T-helper 22 cell (primary cell): ENCODE data around the gene NACAD.
"Not testable (repeated sequence)": the region's sequence is repeated elsewhere in the genome, so short reads cannot be mapped to it uniquely, and the experiment has no call there.

Source experiments
- DNase-seq: peaks from one replicate; pipeline ENCODE4 v3.0.0-alpha.2; 2020; ENCODE audit warnings: low read depth

The NACAD gene

DNA sequence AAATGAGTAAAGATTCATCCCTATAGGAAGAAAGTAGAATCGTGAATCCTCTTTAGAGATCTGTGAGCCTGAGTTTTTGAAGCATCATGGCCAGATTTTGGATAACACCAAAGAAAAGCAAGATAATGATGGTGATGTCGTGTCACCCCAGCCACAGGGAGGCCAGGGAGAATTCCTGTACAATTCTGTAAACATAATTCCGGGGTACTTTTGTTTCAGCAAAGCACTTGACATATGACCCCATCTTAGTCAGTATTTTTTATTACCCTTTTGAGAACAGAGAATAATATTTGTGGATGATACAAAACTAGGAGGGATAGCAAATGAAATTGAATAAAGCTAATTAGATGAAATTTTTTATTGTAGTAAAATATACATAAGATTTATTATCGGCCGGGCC lies 33.8 kb downstream of the NACAD start:
- DNase-seq: no peak

GRCh38 chr7:45054442-45054841 lies 34.3 kb downstream of the NACAD start:
- no peak for DNase-seq

GRCh38 chr7:45053941-45054340 lies 34.8 kb downstream of the NACAD start:
- no peak for DNase-seq

DNA sequence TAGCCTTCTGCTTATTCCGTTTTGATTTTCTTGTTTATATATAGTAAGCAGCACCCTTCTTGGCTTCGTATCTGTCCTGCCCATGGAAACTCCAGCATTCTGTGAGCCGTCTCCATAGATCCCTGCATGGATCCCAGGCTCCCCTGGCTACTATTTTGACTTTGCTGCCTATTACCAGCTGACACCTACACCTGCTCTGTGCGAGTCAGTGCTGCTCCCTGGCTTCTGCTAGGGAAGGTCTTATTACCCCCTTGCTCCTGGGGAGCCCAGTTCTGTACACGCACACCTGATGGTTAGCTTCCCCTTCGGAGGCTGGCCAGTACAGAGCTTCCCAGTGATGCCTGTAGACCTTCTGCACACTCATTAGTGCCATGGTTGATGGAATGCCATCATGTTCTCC lies 35.4 kb downstream of the NACAD start:
- no peak for DNase-seq

GRCh38 chr7:45052011-45052410 lies 36.8 kb downstream of the NACAD start:
- DNase-seq: no peak

GRCh38 chr7:45050198-45050597 lies 38.6 kb downstream of the NACAD start:
- DNase-seq: no peak

DNA sequence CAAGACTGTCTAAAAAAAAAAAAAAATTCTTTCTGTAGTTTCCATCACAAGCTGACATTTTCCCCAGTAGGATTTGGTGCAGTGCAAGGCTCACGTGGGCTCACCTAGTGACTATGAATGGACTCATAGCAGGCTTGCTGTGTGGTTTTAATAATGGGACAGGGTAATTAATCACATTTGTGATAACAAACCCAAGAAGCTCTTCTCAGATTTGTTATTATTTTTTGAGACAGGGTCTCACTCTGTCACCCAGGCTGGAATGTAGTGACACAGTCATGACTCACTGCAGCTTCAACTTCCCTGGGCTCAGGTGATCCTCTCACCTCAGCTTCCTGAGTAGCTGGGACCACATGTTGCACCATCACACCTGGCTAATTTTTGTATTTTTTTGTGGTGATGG lies 40.0 kb downstream of the NACAD start:
- no peak for DNase-seq

GRCh38 chr7:45044338-45044737 lies 44.4 kb downstream of the NACAD start:
- DNase-seq: no peak

DNA sequence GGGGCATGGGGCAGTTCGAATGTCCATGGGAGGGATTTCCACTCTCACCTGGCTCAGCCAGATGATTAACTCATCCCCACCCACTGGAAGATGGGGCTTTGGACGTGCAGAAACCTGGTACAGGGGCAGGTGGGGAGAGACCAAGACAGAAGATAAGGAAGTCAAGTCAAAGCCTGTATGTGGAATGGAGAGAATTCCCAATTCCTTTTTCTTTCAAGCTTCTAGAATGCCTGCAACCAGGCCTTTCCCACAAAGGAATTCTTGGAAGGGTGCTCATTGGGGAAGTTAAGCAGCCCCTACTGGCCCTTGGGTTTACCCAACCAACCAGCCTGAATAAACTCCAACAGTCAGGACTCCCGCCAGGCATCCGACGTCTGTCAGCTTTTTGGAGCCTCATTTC lies 49.7 kb downstream of the NACAD start:
- no peak for DNase-seq

GRCh38 chr7:45037876-45038275 lies 50.9 kb downstream of the NACAD start:
- no peak for DNase-seq

DNA sequence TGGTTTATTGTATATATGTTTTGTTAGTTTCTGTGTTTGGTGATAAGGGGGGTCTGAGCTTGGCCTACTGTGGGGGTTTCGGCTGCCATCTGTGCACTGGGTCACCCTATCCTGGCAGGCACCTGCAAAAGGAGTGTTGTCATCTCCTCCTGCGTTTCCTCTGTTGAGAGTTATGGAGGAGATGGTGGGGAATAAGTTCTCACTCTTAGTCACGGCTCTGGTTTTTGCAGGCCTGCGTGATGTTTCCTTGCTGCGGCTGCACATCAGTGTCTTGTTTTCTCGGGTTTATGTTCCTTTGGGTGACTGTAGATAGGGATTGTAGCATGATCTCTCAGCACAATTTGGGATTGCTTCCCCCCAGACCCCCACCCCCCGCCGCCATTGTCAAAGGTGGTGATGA lies 52.0 kb downstream of the NACAD start:
- no peak for DNase-seq

- no peak for DNase-seq
Measured at GRCh38 chr7:45036317-45036716, 52.5 kb downstream of the NACAD start.

DNA sequence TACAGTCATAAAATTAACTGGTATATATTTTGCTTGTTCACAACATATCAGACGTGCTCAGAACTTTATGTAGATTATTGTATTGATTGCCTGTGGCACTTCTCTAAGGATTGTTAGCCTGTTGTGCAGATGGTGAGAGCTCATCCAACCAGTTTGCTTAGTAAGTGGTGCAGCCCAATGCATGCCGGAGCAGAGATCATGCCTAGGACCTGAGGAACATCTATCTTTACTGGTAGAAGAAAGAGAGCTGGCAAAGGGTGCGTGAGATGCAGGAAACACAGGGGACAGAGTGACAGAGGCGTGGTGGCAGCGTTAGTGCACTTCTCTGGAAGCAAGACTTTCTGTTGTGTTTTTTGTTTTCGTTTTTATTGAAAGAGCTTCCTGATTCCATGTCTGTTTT lies 52.9 kb downstream of the NACAD start:
- DNase-seq: no peak

DNA sequence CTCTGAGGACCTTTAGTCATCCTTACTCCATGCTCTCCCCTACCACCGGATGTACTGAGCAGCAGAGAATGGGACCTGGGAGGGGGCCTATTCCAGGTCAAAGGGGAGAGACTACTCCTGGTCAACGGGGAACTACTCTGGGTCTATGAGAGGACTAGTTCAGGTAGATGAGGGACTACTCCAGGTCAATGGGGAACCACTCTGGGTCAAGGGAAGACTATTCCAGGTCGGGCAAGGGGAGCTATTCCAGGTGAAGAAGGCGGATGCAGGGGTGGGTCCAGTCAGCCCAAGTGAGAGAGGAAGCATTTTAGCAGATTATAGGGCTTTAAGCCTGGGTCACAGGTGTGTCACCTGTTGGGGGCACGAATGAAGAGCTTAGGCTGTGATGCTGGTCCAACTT lies 53.4 kb downstream of the NACAD start:
- no peak for DNase-seq

- DNase-seq: not testable (repeated sequence)
Measured at GRCh38 chr7:45034710-45035109, 54.1 kb downstream of the NACAD start.

GRCh38 chr7:45033931-45034290 lies 54.9 kb downstream of the NACAD start:
- DNase-seq: no peak

DNA sequence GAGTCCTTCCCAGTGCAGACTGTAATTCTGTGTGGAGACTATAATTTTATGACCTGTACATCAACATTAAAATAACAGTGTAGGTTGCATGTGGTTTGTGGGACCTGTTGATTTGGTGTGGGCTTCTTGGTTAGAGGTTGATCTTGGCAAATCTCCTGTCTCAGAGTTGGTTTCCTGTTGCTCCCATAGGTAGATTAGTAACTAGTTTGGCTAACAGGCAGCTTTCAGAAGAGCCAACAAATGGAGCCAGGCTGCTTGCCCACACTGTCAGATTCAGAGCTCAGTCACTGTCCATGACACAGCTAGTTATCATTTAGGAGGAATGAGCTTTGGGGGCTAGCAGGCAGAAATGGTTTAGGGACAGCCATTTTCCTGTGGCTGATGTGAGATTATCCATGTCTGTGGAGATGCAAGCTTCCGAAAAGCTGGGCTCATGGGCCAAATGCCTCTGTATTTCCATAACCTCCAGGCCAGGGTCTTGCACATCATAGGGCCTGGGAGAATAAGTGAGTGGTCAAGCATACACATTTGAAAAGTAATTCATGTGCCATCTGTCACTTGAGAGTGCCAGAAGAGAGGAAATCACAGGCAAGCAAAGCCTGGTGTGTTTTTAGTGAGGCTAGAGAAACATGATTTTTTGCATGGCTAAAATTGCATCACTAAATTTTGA lies 55.4 kb downstream of the NACAD start:
- no peak for DNase-seq

DNA sequence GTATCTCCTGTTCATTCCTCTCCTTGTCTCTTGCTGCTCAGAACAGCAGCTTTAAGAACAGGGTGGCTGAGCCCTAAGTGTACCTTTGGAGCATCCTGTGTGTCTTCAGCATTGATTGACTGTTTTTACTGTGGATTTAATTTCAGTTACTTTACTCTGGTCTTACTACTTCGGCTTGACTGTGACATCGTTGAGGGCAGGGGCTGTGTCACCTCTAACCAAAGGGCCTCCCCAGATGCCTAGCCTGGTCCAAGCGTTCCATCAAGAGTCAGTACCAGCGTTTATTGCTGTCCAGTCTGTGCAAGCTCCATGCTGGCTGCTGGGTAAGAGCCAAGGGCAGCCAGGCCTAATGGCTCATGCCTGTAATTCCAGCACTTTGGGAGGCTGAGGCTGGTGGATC lies 56.3 kb downstream of the NACAD start:
- DNase-seq: no peak

DNA sequence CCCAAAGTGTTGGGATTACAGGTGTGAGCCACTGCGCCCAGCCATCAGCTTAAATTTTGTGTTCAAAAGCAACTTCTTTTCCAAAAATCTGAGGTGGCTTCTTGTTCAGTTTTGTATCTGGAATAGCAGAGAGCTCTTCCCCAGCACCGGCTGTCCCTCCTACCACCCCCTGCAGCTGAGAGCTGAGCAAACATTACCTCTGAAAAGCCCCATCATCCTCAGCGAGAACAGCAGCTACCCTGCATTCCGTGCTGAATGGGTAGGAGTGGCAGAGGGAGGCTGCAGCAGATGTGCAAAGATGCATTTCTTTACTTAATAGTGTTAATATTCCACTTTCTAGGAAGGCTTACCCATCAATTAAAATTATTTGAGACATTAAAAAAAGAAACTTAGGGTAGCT lies 56.9 kb downstream of the NACAD start:
- no peak for DNase-seq
